OCI-LY7 (cell line): ENCODE data around the gene NELFCD. TPM values are rescaled to one million over a fixed set of nuclear protein-coding genes. Genes with fewer than 3 reads are reported as not detected.

Source experiments
- BruUV-seq: library from RNA; stranded (reverse); fragments of 400-500 nt; replicated peaks from 2 replicates; lab custom pipeline; 2021; lab: Mats Ljungman, UMichigan
- CTCF ChIA-PET: fragments of 300-600 bp; sonication (Branson Sonifier 250); formaldehyde crosslinking; loops from one replicate; lab custom pipeline; 2022; ENCODE audit warnings: antibody characterized with exemption; ENCODE audit not compliant: unreplicated experiment; lab: Charles Lee
- POLR2A ChIA-PET: fragments of 300-600 bp; sonication (Branson Sonifier 250); formaldehyde crosslinking; loops from one replicate; lab custom pipeline; 2022; ENCODE audit warnings: antibody characterized with exemption; lab: Charles Lee
- DNase-seq: peaks from one replicate; pipeline ENCODE4 v3.0.0-alpha.2; 2015; ENCODE audit warnings: low spot score
- H2AFZ ChIP-seq: fragments of 200-600 bp; sonication (generic), shearing (Covaris generic); 2 replicates; pipeline ENCODE4 v1.6.1; 2014; ENCODE audit warnings: mild to moderate bottlenecking, antibody characterized with exemption, low read length, moderate library complexity
- H3K27ac ChIP-seq: fragments of 200-600 bp; sonication (generic); 2 replicates; pipeline ENCODE4 v1.5.1; 2014; ENCODE audit warnings: mixed run types, low read depth, mild to moderate bottlenecking, moderate library complexity, low read length, inconsistent platforms; ENCODE audit not compliant: poor library complexity, severe bottlenecking
- H3K36me3 ChIP-seq: fragments of 200-600 bp; sonication (generic); 2 replicates; pipeline ENCODE4 v1.6.1; 2014; ENCODE audit warnings: mild to moderate bottlenecking, antibody characterized with exemption, low read length, moderate library complexity, mixed read lengths; ENCODE audit not compliant: insufficient read depth
- H3K4me1 ChIP-seq: fragments of 200-600 bp; sonication (generic); 2 replicates; pipeline ENCODE4 v1.5.1; 2014; ENCODE audit warnings: mild to moderate bottlenecking, low read length; ENCODE audit not compliant: insufficient read depth, poor library complexity, severe bottlenecking
- H3K4me2 ChIP-seq: fragments of 200-600 bp; sonication (generic); 2 replicates; pipeline ENCODE4 v1.6.1; 2014; ENCODE audit warnings: mild to moderate bottlenecking, low read length
- H3K4me3 ChIP-seq: fragments of 200-600 bp; sonication (generic); 2 replicates; pipeline ENCODE4 v1.5.1; 2014; ENCODE audit warnings: mild to moderate bottlenecking, low read depth, low read length; ENCODE audit not compliant: poor library complexity, severe bottlenecking
- H3K79me2 ChIP-seq: fragments of 200-600 bp; sonication (generic); 2 replicates; pipeline ENCODE4 v1.6.1; 2016; ENCODE audit warnings: low read depth, mild to moderate bottlenecking, low read length, moderate library complexity, mixed read lengths; ENCODE audit not compliant: insufficient read depth
- H3K9me2 ChIP-seq: fragments of 200-600 bp; sonication (generic); 2 replicates; pipeline ENCODE4 v1.6.1; 2016; ENCODE audit warnings: mild to moderate bottlenecking, low read length, mixed read lengths; ENCODE audit not compliant: insufficient read depth
- H3K9me3 ChIP-seq: fragments of 200-600 bp; sonication (generic); 2 replicates; pipeline ENCODE4 v1.6.1; 2014; ENCODE audit warnings: mild to moderate bottlenecking, mixed run types, low read length, mixed read lengths
- H4K20me1 ChIP-seq: fragments of 200-600 bp; sonication (generic); 2 replicates; pipeline ENCODE4 v1.6.1; 2014; ENCODE audit warnings: mild to moderate bottlenecking, antibody characterized with exemption, low read length, moderate library complexity, mixed read lengths; ENCODE audit not compliant: insufficient read depth
- EZH2phosphoT487 ChIP-seq: fragments of 200-600 bp; sonication (generic); IDR thresholded peaks from 2 replicates; pipeline ENCODE4 v1.6.1; 2018; ENCODE audit warnings: low read depth, borderline replicate concordance, mild to moderate bottlenecking, mixed run types, antibody characterized with exemption, low read length, moderate library complexity, mixed read lengths
- intact Hi-C: fragments of 100-400 bp; cut with micrococcal nuclease; formaldehyde crosslinking; loops from one replicate; pipeline ENCODE4 v1.10.0; 2022; ENCODE audit not compliant: unreplicated experiment
- total RNA-seq, 2 experiments: library from RNA; depleted of rRNA in 1 of 2; stranded (reverse); fragments of >200 nt in 1 of 2; shearing (Covaris generic) in 1 of 2; gene quantifications; 2 replicates each; pipeline ENCODE4 v1.2.3, GENCODE V29; 2014 to 2022
- TF ChIP-seq, protein P1 (sequence below): fragments of 200-600 bp; sonication (generic); conservative IDR thresholded peaks from 2 replicates; pipeline ENCODE4 v1.5.1; 2014; ENCODE audit warnings: mild to moderate bottlenecking, antibody characterized with exemption, low read length, moderate library complexity, mixed read lengths

The NELFCD gene
- total RNA-seq, 2 experiments from 2014 or later = 90.7 to 143 TPM

GRCh38 chr20:58938078-58938477, 43.0 kb upstream of the NELFCD start:
- H3K4me2 ChIP-seq = no peak overlapping the region
- ChIA-PET POLR2A (interaction anchor here (0.6 to 1.2 kb wide), 4 partner anchors 16 to 301 kb away, joined by 3 to 6 read pairs (median 5); no protein-coding TSS in a partner anchor), CTCF (no interaction called here)
- H2AFZ ChIP-seq = no peak overlapping the region; the same call in 1 of the 2 replicates
- peaks cover 12% of the 10 kb centered on the region for H3K4me1 ChIP-seq
- no peaks in the 10 kb centered on the region for H3K36me3 ChIP-seq
- no TSS peak for BruUV-seq
- DNase-seq = no peak
- no peaks in the 10 kb centered on the region for H3K79me2 ChIP-seq
- H3K27ac ChIP-seq = no peak overlapping the region
- intact Hi-C loops = no loop called here
- peaks cover 6% of the 10 kb centered on the region; the same call in 1 of the 2 replicates for H3K9me3 ChIP-seq
- no peaks in the 10 kb centered on the region for H4K20me1 ChIP-seq
- TF ChIP-seq, protein P1, sequence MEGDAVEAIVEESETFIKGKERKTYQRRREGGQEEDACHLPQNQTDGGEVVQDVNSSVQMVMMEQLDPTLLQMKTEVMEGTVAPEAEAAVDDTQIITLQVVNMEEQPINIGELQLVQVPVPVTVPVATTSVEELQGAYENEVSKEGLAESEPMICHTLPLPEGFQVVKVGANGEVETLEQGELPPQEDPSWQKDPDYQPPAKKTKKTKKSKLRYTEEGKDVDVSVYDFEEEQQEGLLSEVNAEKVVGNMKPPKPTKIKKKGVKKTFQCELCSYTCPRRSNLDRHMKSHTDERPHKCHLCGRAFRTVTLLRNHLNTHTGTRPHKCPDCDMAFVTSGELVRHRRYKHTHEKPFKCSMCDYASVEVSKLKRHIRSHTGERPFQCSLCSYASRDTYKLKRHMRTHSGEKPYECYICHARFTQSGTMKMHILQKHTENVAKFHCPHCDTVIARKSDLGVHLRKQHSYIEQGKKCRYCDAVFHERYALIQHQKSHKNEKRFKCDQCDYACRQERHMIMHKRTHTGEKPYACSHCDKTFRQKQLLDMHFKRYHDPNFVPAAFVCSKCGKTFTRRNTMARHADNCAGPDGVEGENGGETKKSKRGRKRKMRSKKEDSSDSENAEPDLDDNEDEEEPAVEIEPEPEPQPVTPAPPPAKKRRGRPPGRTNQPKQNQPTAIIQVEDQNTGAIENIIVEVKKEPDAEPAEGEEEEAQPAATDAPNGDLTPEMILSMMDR = no peak
- no peak for TF ChIP-seq EZH2phosphoT487
- H3K9me2 ChIP-seq = no peaks in the 10 kb centered on the region
- no peak overlapping the region for H3K4me3 ChIP-seq

DNA sequence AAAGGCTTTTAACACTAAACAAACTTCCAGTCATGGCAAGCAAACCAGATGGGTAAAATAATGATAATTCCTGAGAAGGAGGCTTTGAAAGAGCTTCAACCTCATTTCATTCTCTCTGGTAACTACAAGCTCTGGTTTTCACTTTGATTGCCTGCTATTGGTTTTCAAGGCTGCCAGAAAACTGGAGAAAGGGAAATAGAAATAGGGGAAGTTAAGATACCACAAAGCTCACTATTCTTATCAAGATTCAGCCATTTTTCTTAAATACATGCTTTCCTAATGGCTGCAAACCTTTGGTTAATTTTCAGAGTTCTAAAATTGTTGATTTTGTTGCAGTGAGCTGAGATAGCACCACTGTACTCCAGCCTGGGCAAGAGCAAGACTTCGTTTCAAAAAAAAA, 42.5 kb upstream of the NELFCD start:
- intact Hi-C loops = no loop called here
- no peaks in the 10 kb centered on the region for H3K9me2 ChIP-seq
- BruUV-seq = no TSS peak
- no peak overlapping the region for H3K27ac ChIP-seq
- H3K9me3 ChIP-seq = peaks cover 6% of the 10 kb centered on the region; the same call in 1 of the 2 replicates
- H3K4me3 ChIP-seq = no peak overlapping the region
- no peak overlapping the region for H3K4me2 ChIP-seq
- H3K4me1 ChIP-seq = peaks cover 12% of the 10 kb centered on the region
- H4K20me1 ChIP-seq = no peaks in the 10 kb centered on the region
- H3K79me2 ChIP-seq = no peaks in the 10 kb centered on the region
- H3K36me3 ChIP-seq = no peaks in the 10 kb centered on the region
- peak overlapping the region; percentile 0; the same call in 1 of the 2 replicates for H2AFZ ChIP-seq
- TF ChIP-seq, protein P1 = no peak
- TF ChIP-seq EZH2phosphoT487 = no peak
- no peak for DNase-seq
- ChIA-PET POLR2A (interaction anchor here (0.6 to 1.2 kb wide), 7 partner anchors 16 to 350 kb away, joined by 3 to 6 read pairs (median 4); no protein-coding TSS in a partner anchor), CTCF (no interaction called here)

DNA sequence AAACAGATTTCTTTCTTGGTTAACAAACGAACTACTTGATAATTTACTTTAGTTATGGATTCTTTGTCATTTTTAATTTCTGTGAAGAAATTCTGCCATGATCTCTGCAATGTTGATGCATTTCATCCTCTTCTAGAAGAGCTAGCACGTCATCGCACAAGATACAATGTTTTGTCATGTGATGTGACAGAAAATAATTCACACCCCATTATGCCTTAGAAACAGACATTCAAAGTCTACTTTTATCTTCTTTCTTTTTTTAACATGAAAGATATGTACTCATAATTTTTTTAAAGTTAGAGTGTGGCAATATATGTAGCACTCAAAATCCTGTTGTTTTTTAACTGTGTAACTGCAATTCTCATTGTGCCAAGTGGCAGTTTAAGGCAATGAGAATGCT, 39.6 kb upstream of the NELFCD start:
- BruUV-seq = no TSS peak
- POLR2A ChIA-PET = no interaction called here

More for the DNA sequence above, 39.6 kb upstream of the NELFCD start:
- Histone ChIP-seq H3K27ac (no peak overlapping the region), H4K20me1 (no peaks in the 10 kb centered on the region), H3K9me3 (peaks cover 1% of the 10 kb centered on the region; the same call in 1 of the 2 replicates), H3K79me2 (no peaks in the 10 kb centered on the region), H3K36me3 (no peaks in the 10 kb centered on the region), H3K9me2 (no peaks in the 10 kb centered on the region), H3K4me3 (no peak overlapping the region), H3K4me1 (peaks cover 19% of the 10 kb centered on the region), H3K4me2 (no peak overlapping the region), H2AFZ (no peak overlapping the region; the same call in 1 of the 2 replicates)
- DNase-seq = no peak
- no peak for TF ChIP-seq EZH2phosphoT487
- TF ChIP-seq, protein P1 = no peak
- intact Hi-C loops = no loop called here
- CTCF ChIA-PET = no interaction called here
